HG02943 (cell line): ENCODE data around the gene MACC1.
"Not testable (repeated sequence)": the region's sequence is repeated elsewhere in the genome, so short reads cannot be mapped to it uniquely, and the experiment has no call there.

Experiments used
- ATAC-seq: cut with Tn5 transposase; IDR thresholded peaks from one replicate; pipeline ENCODE4 v1.9.1; 2021; ENCODE audit warnings: mild to moderate bottlenecking, low read depth, moderate library complexity; ENCODE audit not compliant: unreplicated experiment

Gene MACC1

GRCh38 chr7:20208651-20209307 is 8.4 kb downstream of the MACC1 start:
- ATAC-seq, result no peak

- not testable (repeated sequence) for ATAC-seq
Observed at GRCh38 chr7:20207811-20208210, 9.4 kb downstream of the MACC1 start.

- ATAC-seq, result no peak
Observed at GRCh38 chr7:20206104-20206896, 10.9 kb downstream of the MACC1 start.

- no peak for ATAC-seq
Observed at GRCh38 chr7:20203316-20203715, 13.9 kb downstream of the MACC1 start.

- peak; percentile 37 for ATAC-seq
Observed at GRCh38 chr7:20201380-20201779, 15.8 kb downstream of the MACC1 start.

GRCh38 chr7:20200971-20201370 is 16.2 kb downstream of the MACC1 start:
- no peak for ATAC-seq

GRCh38 chr7:20200361-20200760 is 16.8 kb downstream of the MACC1 start:
- no peak for ATAC-seq

GRCh38 chr7:20199015-20199737 is 18.0 kb downstream of the MACC1 start:
- ATAC-seq, result peak; percentile 62

- ATAC-seq, result no peak
Observed at GRCh38 chr7:20198260-20198659, 18.9 kb downstream of the MACC1 start.

GRCh38 chr7:20197837-20198236 is 19.3 kb downstream of the MACC1 start:
- ATAC-seq, result no peak

- no peak for ATAC-seq
Observed at GRCh38 chr7:20197125-20197748, 19.9 kb downstream of the MACC1 start.

- ATAC-seq, result no peak
Observed at GRCh38 chr7:20194343-20194995, 22.7 kb downstream of the MACC1 start.

GRCh38 chr7:20193873-20194272 is 23.3 kb downstream of the MACC1 start:
- no peak for ATAC-seq

- ATAC-seq, result peak; percentile 72
Observed at GRCh38 chr7:20193242-20193777, 23.9 kb downstream of the MACC1 start.

GRCh38 chr7:20191391-20191869 is 25.8 kb downstream of the MACC1 start:
- no peak for ATAC-seq

- peak; percentile 43 for ATAC-seq
Observed at GRCh38 chr7:20190560-20191390, 26.4 kb downstream of the MACC1 start.

GRCh38 chr7:20189852-20190251 is 27.3 kb downstream of the MACC1 start:
- ATAC-seq, result no peak

- no peak for ATAC-seq
Observed at GRCh38 chr7:20188567-20188966, 28.6 kb downstream of the MACC1 start.

- not testable (repeated sequence) for ATAC-seq
Observed at GRCh38 chr7:20187850-20188249, 29.3 kb downstream of the MACC1 start.
